Head of caudate nucleus (tissue), 42 donors: ENCODE results near the gene IGSF8.

ENCODE experiments used
- DNase-seq, 42 donors: peaks; one replicate each; pipeline versions ENCODE4 v3.0.0 to v3.0.0-alpha.2; 2020 to 2021; ENCODE audit warnings: mixed read lengths in 7 of 42
- intact Hi-C: fragments of 100-400 bp; cut with DNase I; formaldehyde crosslinking; loops from one replicate; pipeline ENCODE4 v1.15.0; 2022

Gene IGSF8

DNA sequence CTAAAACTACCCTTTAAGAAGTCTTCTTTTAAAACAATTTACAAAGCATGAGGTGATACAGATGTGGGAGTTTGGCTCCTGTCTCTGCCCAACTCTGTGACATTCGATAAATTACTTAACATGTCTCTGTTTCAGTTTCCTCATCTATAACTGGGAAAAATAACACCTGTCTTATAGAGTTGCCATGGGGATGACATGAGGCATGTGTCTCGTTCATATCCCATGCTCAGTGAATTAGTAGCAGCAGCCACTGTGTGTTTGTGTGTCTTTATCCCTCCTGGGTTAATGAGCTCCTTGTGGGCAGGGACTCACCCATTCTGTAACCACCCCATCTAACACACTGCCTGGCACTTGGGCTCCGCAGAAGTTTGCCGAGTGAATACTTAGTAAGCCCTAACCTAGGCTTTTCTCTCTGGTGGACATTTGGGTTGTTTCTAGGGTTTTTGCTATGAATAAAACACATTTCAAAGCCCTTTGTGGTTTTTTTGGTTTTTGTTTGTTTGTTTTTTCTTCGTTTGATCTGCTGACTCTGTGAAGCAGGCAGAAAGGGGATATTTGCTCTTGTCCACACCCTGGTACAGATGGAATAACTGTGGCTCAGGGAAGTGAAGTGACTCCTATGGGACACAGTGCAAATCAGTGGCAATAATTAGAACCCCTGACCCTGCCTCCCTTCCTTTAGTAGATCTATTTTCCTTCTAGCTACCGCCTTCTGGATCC is 17.9 kb downstream of the IGSF8 start:
- DNase-seq, result peak in 2 of 42 donors; percentile 8 to 39
- intact Hi-C loops, result loop anchor here (2.0 kb wide), 1 partner anchor 34 kb away; no protein-coding TSS in a partner anchor

DNA sequence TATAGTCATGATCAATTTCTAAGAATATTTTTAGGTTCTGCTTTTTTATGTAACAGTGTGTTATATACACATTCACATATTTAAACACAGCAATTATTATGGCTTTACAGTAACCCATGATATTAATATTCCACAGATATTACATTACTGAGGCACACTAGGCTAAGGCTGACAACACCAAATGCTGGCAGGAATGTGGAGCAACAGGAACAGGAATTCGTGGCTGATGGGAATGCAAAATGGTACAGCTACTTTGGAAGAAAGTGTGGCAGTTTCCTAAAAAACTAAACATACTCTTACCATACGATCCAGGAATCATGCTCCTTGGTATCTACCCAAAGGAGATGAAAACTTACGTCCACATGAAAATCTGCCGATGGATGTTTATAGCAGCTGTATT is 19.0 kb downstream of the IGSF8 start:
- intact Hi-C loops, result no loop called here
- DNase-seq, result no peak

- DNase-seq, result peak in 41 of 42 donors; percentile 66 to 94 (median 84)
- intact Hi-C loops, result no loop called here
Observed at GRCh38 chr1:160078512-160079195, 19.8 kb downstream of the IGSF8 start.

DNA sequence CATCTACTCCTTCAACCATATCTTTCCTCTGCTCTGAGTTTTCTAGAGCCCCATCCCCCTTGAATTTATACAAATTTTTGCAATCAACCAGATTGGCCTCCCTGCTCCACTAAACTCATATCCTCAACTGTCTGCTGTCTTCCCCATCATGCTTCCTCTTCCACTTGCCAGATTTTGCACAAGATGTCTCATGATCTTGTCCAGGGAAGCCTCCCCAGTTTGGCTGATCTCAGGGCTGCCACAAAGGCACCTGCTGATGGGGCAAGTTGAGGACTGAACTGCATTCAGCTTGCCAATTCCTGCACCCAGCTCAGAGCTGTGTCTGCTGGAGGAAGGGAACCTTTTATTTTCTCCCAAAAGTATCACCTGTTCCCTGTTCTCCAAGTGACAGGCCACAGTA is 20.9 kb downstream of the IGSF8 start:
- DNase-seq, result peak in 1 of 42 donors; percentile 0
- intact Hi-C loops, result no loop called here

DNA sequence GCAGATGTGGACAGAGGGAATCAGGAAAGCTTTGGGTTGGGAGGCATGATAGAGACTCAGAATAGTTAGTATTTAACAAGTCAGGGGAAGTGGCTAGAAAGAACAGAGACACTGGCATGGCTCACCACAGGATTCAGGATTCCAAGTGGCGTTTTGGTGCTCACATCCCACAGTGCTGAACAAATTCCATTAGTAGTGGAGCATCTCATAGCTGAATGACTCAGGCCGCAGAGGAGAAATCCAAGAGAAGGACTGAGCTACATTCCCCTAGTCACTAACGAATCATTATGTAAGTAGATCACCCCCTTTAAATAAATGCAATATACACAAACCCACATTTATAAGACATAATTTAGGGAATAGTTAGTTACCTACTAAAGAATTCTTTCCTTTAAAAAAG is 22.1 kb downstream of the IGSF8 start:
- no peak for DNase-seq
- intact Hi-C loops, result no loop called here

DNA sequence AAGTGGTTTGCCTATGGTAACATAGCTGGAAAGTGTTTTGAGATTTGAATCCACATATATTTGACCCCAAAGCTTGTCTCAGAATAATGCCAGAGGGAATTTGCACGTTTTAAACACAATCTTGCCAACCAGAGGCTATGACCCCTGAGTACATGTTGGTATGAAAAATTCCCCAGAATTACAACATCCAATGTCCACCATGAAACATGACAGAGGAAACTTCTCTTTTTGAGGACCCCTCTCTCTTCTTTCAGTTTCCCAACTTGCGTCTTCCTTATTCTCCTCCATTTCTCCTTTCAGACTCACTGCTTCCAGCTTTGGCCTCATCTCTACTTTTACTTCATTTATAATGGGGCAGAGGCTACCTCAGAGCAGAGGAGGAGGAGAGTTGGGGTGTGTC is 22.6 kb downstream of the IGSF8 start:
- intact Hi-C loops, result no loop called here

DNA sequence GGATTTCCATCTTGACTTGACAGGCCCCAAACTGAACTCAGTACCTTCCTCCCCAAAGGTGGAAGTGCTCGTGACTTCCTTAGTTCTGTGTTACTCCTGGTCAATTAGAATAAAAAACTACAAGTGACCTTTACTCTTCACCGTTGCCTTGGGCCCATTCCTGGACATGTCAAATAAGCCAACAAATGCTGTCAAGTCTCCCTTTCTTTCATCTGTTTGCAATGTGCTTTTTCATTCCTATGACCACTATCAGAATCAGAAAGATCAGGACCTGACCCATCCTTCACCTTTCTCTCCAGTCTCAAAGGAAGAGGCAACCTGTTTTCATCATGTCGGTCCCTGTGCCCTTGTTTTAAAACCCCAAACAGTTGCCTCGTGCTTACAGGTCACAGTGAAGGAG is 23.6 kb downstream of the IGSF8 start:
- intact Hi-C loops, result no loop called here
- no peak for DNase-seq

More for the DNA sequence above, 22.6 kb downstream of the IGSF8 start:
- DNase-seq, result no peak

DNA sequence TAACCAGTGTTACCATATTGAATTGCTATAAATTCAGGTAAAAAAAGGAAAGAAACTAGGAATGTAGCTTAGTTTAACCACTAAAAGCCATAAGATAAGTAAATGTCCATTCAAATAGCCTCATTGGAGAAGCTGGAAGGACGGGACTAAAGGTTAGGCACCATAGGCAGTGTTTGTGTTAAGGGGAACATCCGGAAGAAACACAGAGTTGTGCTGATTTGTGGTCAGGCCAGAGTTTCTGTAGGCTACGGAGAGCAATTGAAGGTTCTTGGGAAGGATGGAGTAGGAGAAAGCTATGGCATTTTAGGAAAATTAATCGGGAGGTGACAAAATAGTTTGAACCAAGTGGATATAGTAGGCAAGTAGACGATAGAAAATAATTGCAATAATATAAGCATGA is 27.1 kb downstream of the IGSF8 start:
- no peak for DNase-seq

GRCh38 chr1:160070243-160071163 is 27.9 kb downstream of the IGSF8 start:
- intact Hi-C loops, result no loop called here
- DNase-seq, result peak; percentile 87 to 98 (median 94)

More for the DNA sequence above, 27.1 kb downstream of the IGSF8 start:
- intact Hi-C loops, result no loop called here

GRCh38 chr1:160069460-160070231 is 28.8 kb downstream of the IGSF8 start, which contains the start of gene KCNJ10:
Gene KCNJ10 (minus strand): TSS chr1:160070160. CDS start chr1:160042532, 27,628 bp downstream.
- DNase-seq, result peak in 6 of 42 donors; percentile 38 to 74 (median 50)
- intact Hi-C loops, result no loop called here

DNA sequence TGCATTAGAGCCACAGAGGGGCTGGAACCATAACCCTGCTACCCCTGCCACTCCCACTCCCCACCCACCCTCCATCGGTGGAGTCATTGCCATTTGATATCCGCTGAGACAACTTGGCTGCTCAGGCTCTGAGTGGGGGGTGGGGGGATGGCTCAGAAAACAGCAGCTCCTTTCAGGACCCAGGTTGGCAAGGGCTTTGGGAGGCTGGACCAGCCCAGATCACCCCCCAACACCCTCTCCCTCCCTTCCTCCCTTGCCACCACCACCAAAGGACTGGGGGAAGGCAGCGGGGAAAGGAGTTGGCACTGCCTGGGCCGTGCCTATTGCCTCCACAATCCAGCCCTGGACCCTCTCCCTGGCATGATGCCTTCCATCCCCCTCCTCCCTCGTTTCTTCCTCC is 30.2 kb downstream of the IGSF8 start:
- intact Hi-C loops, result no loop called here
- peak; percentile 77 to 97 (median 90) for DNase-seq

- peak in 4 of 42 donors; percentile 45 to 75 (median 47) for DNase-seq
- intact Hi-C loops, result no loop called here
Observed at GRCh38 chr1:160066829-160067745, 31.3 kb downstream of the IGSF8 start.

DNA sequence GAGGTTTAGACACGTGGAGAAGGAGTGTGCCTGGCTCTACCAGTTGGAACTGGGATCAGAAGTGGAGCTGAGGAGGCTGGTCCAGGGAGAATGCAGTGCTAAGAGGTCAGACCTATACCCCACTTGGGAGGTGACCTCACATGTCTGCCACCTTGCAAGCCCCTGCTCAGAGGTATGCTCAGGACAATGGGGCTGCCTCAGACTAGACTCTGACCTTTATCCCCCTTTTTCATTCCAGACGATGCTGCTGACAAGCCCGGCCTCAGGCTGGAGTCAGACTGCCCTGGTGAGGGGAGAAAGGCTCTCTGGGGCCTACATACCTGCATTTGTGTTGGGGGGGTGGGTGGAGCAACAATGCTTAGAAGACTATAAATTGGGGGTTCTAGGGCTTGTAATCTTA is 33.7 kb downstream of the IGSF8 start:
- DNase-seq, result peak in 1 of 42 donors; percentile 29
- intact Hi-C loops, result no loop called here

DNA sequence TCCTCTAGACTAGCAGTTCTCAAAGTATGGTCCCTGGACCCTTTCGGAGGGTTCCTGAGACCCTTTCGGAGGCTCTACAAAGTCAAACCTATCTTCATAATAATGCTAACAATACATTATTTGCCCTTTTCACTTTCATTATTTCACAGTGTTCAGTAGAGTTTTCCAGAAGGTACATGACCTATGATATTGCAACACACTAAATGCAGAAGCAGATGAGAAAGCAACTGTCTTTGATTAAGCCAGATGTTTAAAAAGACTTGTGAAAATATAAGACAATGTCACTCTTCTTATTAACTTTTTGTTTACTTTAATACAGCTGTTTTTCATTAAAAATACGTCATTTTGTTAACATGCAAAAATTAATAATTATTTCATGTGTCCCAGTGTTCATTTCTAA is 34.3 kb downstream of the IGSF8 start:
- intact Hi-C loops, result no loop called here
- no peak for DNase-seq

DNA sequence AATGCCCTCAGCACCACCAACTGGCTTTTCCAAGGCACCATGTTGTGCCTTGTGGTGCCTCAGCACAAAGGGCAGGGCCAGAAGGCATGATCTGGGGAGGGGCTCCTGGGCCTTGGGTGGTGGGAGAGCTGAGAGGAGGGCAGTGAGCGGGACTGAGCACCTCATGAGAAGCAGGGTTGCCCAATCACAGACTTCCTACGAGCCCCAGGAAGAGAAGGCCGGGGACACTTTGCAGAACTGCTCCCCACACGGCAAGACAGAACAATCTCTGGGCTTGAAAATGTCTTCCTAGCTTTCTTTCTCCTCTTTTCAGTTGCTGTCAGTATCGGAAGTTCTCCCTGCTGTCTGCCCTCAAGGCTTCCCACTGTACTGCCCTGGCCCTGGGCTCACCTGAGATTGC is 35.2 kb downstream of the IGSF8 start:
- DNase-seq, result no peak

DNA sequence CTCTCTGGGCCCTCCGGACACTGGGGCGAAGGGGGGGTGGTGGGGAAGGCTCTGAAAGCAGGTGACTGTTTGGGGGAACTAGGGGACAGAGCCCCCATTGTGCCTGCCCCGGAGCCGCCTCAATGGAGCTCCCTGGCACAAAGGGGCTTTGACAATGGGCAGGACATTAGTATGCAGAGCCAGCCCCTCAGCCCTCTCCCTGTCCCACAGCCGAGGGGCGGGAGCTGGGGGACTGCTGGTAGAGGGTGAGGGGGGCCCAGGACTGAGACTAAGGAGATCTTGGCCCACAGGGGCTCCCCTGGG is 36.2 kb downstream of the IGSF8 start:
- peak; percentile 91 to 99 (median 96) for DNase-seq
- intact Hi-C loops, result no loop called here

More for the DNA sequence above, 35.2 kb downstream of the IGSF8 start:
- intact Hi-C loops, result no loop called here

GRCh38 chr1:160061369-160062229 is 36.8 kb downstream of the IGSF8 start:
- peak in 20 of 42 donors; percentile 38 to 82 (median 69) for DNase-seq
- intact Hi-C loops, result no loop called here
